GM18858 (cell line): Measurements from ENCODE around the gene CLEC18B.
"Not testable (repeated sequence)": the region's sequence is repeated elsewhere in the genome, so short reads cannot be mapped to it uniquely, and the experiment has no call there.

Source experiments
- ATAC-seq: cut with Tn5 transposase; IDR thresholded peaks from one replicate; pipeline ENCODE4 v1.9.1; 2021; ENCODE audit not compliant: unreplicated experiment

The CLEC18B gene

GRCh38 chr16:74420612-74421481 is at the start of gene CLEC18B:
Gene CLEC18B (minus strand): TSS chr16:74421478. CDS start chr16:74421270, 208 bp downstream.
- not testable (repeated sequence) for ATAC-seq

- ATAC-seq = no peak
These were observed 48.7 kb upstream of the CLEC18B start for GRCh38 chr16:74469946-74470478.

- ATAC-seq = no peak
These were observed 47.7 kb upstream of the CLEC18B start for GRCh38 chr16:74468807-74469525.

- ATAC-seq = no peak
These were observed 45.6 kb upstream of the CLEC18B start for GRCh38 chr16:74466872-74467271.

GRCh38 chr16:74465851-74466685 is 44.8 kb upstream of the CLEC18B start:
- ATAC-seq = no peak

GRCh38 chr16:74465281-74465680 is 44.0 kb upstream of the CLEC18B start:
- no peak for ATAC-seq

GRCh38 chr16:74463888-74464287 is 42.6 kb upstream of the CLEC18B start:
- peak; percentile 64 for ATAC-seq

GRCh38 chr16:74462361-74462760 is 41.1 kb upstream of the CLEC18B start:
- ATAC-seq = no peak

GRCh38 chr16:74461826-74462225 is 40.5 kb upstream of the CLEC18B start:
- ATAC-seq = no peak

- no peak for ATAC-seq
These were observed 39.3 kb upstream of the CLEC18B start for GRCh38 chr16:74460542-74460941.

- no peak for ATAC-seq
These were observed 35.0 kb upstream of the CLEC18B start for GRCh38 chr16:74456290-74456625.

GRCh38 chr16:74455619-74456289 is 34.5 kb upstream of the CLEC18B start:
- no peak for ATAC-seq

GRCh38 chr16:74455213-74455612 is 33.9 kb upstream of the CLEC18B start:
- no peak for ATAC-seq

- ATAC-seq = peak; percentile 82
These were observed 30.9 kb upstream of the CLEC18B start for GRCh38 chr16:74451951-74452758.

- ATAC-seq = no peak
These were observed 29.9 kb upstream of the CLEC18B start for GRCh38 chr16:74450967-74451760.

GRCh38 chr16:74450236-74450635 is 29.0 kb upstream of the CLEC18B start:
- ATAC-seq = no peak

GRCh38 chr16:74449470-74449869 is 28.2 kb upstream of the CLEC18B start:
- no peak for ATAC-seq

- ATAC-seq = no peak
These were observed 27.7 kb upstream of the CLEC18B start for GRCh38 chr16:74448990-74449389.

GRCh38 chr16:74447578-74447977 is 26.3 kb upstream of the CLEC18B start:
- ATAC-seq = no peak
